ENCODE results near the gene KISS1R.
A peak's percentile ranks its signal among the peaks of the same experiment; 100 is the strongest.

The KISS1R gene

DNA sequence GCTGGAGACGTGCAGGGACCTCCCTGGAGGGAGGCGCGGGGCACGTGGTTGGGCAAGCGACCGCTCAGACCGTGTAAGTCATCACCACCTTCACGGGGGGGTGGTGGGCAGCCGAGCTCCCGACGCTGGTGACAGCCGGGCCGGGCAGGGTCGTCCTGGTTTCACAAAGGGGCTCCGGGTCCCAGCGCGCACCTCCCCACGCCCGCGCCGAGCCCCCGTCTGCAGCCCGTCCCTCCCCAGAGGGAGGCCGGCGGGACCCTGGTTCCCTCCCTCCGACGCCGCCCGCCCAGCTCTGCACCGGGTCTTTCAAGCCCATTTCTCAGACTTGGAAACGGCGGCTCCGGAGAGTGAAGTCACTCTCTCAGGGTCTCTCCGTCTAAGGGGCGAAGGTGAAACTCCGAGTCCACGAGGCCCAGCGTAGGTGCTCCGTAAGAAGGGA is 8.0 kb downstream of the KISS1R start:
- peak; percentile 77 for DNase-seq

DNA sequence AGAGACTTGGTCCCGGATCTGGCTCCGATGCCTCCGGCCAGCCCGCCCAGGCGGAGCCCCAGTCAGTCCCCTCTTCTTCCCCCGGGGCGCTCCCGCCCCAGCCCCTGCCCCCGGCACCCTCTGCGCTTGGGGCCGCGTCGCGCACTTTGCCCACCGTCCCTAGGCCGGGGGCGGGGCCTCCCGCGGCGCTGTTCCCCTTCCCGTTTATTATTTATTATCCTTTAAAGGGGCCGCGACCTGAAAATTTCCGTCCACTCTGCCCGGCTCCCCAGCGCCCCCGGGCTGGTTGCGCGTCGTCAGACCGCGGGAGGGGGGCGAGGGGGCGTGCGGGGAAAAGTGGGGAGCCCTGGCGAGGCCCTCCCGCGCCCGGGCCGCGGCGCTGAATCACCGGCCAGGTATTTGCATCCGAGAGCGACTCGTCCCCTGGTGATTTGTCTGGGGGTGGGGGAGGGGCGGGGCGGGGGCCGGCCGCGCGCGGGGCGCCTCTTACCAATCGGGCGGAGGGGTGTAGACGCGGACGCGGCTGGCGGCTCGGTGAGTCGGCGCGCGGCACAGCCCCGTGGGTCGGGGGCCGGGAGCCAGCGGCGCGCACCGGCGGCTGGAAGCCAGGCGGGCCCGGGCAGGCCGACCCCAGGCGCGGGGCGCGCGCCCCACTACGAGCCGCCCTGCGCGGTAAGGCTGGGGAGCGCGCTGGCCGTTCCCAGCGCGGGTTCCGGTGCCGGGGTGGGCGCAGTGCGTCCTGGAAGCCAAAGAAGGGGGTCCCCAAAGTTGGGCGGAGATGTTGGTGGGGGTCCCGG is 8.6 kb downstream of the KISS1R start, which contains the start of gene ARID3A:
Gene ARID3A, plus strand, starts transcription at position 510 of the 797 bp plus-strand sequence. CDS start 3,494 bp downstream, outside the sequence.
- DNase-seq: peak; percentile 83

- no peak for DNase-seq
Measured at GRCh38 chr19:926323-926588, 9.1 kb downstream of the KISS1R start.

GRCh38 chr19:926589-927350 is 9.6 kb downstream of the KISS1R start:
- peak; percentile 76 for DNase-seq

- DNase-seq: no peak
Measured at GRCh38 chr19:927351-927779, 10.2 kb downstream of the KISS1R start.

GRCh38 chr19:927780-928401 is 10.8 kb downstream of the KISS1R start:
- no peak for DNase-seq

DNA sequence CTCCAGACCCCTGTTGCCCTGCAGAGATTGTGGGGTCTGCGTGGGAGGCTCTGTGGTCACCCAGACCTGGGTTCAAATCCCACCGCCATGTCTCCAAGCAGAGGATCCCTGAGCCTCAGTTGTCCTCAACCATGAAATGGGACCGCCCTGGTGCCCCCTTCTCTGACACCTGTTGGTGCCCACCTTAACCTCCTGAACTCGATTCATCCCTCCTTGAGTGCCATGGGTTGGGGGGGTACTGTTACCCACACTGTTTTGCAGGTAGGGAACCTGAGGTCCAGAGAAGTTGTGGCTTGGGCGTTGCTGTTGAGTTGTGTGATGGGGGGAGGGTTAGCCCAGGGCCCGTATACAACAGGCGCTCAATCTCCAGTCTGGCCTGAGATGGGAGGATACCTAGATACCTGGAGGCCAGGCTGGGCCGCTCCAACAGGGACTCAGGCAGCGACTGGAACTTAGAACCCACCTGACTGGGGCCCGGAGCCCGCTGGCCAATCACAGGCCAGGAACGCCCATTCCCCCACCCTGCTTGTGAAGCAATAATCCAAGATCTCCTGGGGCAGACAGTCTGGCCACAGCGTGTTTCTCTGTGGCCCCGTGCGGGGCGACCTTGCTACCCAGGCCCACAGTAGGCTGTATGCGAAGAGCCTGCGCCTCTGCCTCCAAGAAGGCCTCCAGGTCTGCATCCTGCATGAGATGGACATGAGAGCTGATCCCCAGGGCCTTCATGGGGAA is 11.5 kb downstream of the KISS1R start:
- no peak for DNase-seq

GRCh38 chr19:929203-929890 is 12.2 kb downstream of the KISS1R start:
- DNase-seq: no peak

- no peak for DNase-seq
Measured at GRCh38 chr19:929891-930258, 12.7 kb downstream of the KISS1R start.

- DNase-seq: no peak
Measured at GRCh38 chr19:931860-932647, 14.9 kb downstream of the KISS1R start.

- peak; percentile 40 for DNase-seq
Measured at GRCh38 chr19:932648-933552, 15.8 kb downstream of the KISS1R start.

DNA sequence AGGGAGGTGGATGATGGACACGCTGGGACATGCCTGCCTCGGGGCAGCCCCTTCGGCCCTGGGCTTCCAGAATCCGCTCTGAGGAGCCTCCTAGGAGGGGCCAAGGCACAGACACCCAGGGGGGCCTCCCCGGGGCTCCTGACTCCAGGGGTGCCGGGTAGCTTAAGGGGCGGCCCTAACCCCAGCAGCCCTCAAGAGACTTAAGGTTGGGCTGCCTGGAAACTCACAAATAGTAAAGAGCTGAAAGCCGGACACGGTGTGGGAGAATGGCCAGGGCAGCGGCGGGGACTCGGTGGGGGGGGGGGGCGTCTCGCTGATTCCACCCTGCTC is 16.4 kb downstream of the KISS1R start:
- no peak for DNase-seq

- no peak for DNase-seq
Measured at GRCh38 chr19:934197-934840, 17.2 kb downstream of the KISS1R start.

GRCh38 chr19:934865-935479 is 17.8 kb downstream of the KISS1R start:
- no peak for DNase-seq

GRCh38 chr19:936175-936546 is 19.0 kb downstream of the KISS1R start:
- DNase-seq: no peak

DNA sequence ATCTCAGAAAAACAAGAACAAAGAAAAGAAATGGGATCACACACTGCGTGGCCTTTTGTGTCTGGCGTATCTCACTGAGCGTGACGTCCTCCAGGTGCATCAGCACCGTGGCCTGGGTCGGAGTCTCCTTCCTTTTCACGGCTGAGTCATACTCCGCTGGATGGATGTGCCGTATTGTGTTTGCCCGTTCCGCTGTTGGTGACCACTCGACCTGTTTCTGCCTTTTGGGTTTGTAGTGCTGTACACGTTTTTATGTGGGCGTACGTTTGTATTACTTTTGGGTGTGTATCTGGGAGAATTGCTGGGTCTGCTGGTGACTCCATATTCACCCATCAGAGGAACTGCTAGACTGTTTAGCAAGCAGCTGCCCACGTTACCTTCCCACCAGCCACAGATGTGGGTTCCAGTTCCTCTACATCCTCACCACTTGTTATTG is 20.1 kb downstream of the KISS1R start:
- peak; percentile 54 for DNase-seq

DNA sequence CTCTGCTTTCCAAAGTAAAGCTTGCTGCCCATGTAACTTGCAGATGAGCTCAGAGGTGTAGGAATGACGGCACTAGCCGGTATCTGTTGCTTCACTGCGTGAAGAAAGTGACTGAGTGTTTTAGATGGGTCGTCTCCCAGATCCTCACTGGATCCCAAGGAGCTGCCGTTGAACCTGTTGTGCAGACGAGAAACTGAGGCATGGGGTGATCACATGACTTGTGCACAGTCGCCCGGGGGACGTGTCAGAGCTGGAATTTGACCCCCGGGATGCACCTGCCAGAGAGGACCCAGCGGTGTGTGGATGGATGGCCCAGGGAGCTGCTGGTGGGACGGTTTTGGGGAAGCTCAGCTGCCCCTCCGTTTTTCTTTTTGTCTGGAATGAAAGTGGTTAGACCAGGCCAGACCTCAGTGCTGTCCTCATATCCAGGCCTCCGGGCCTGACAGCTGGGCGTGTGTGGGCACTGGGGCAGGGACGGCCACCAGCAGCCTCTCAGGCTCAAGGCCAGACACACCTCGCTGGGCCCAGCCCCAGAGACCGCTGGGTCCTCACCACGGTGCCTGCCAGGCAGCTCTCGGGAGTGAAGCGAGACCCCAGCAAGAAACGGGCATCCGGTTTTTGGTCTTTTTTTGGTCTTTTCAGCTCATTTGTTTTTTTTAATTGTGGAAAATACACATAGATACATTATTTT is 21.2 kb downstream of the KISS1R start:
- DNase-seq: no peak

- DNase-seq: no peak
Measured at GRCh38 chr19:939439-939838, 22.3 kb downstream of the KISS1R start.

- no peak for DNase-seq
Measured at GRCh38 chr19:939922-940321, 22.8 kb downstream of the KISS1R start.
